Panc1 (cell line): ENCODE data around the gene ZKSCAN3. TPM values are rescaled to one million over a fixed set of nuclear protein-coding genes. Genes with fewer than 3 reads are reported as not detected.

Experiments
- ATAC-seq: fragments of 200-7000 bp; cut with Tn5 transposase; 2 replicates; pipeline ENCODE4 v1.9.1; 2020; ENCODE audit warnings: mild to moderate bottlenecking, moderate library complexity
- BruUV-seq: library from RNA; stranded (reverse); fragments of 400-500 nt; replicated peaks from 2 replicates; lab custom pipeline; 2021; lab: Mats Ljungman, UMichigan
- CTCF ChIA-PET: fragments of 300-600 bp; sonication (Branson Sonifier 250); formaldehyde crosslinking; loops from one replicate; lab custom pipeline; 2022; ENCODE audit warnings: antibody characterized with exemption; lab: Charles Lee
- POLR2A ChIA-PET: fragments of 300-600 bp; sonication (Branson Sonifier 250); formaldehyde crosslinking; loops from one replicate; lab custom pipeline; 2022; ENCODE audit warnings: antibody characterized with exemption; lab: Charles Lee
- DNase-seq: peaks from one replicate; pipeline ENCODE4 v3.0.0-alpha.2; 2010; ENCODE audit warnings: low read depth, low spot score
- H3K27ac ChIP-seq: 2 replicates; pipeline ENCODE4 v1.5.1; 2011; ENCODE audit warnings: mild to moderate bottlenecking, low read length, inconsistent platforms
- H3K27me3 ChIP-seq: fragments of 200-500 bp; sonication (Bioruptor generic); 2 replicates; pipeline ENCODE4 v1.6.0; 2014; ENCODE audit warnings: low read length, inconsistent platforms; ENCODE audit not compliant: control insufficient read depth, insufficient read depth
- H3K36me3 ChIP-seq: fragments of 200-500 bp; sonication (Bioruptor generic); 2 replicates; pipeline ENCODE4 v1.5.1; 2014; ENCODE audit warnings: inconsistent platforms, mild to moderate bottlenecking, low read length, moderate library complexity; ENCODE audit not compliant: control insufficient read depth, insufficient read depth
- H3K4me1 ChIP-seq: 2 replicates; pipeline ENCODE4 v1.5.1; 2011; ENCODE audit warnings: inconsistent platforms, mild to moderate bottlenecking, low read length, moderate library complexity; ENCODE audit not compliant: control insufficient read depth, insufficient read depth
- H3K4me3 ChIP-seq, 2 experiments: 2 replicates each; pipeline ENCODE4 v1.5.1; 2011 to 2012; ENCODE audit warnings: low read depth in 2 of 2, low read length in 2 of 2, mild to moderate bottlenecking in 2 of 2, inconsistent platforms in 1 of 2, moderate library complexity in 1 of 2
- H3K9me3 ChIP-seq: fragments of 200-500 bp; sonication (Bioruptor generic); 2 replicates; pipeline ENCODE4 v1.5.1; 2014; ENCODE audit warnings: low read depth, mild to moderate bottlenecking, inconsistent platforms, low read length, moderate library complexity; ENCODE audit not compliant: control insufficient read depth, insufficient read depth
- CTCF ChIP-seq: fragments of 450-650 bp; IDR thresholded peaks from 2 replicates; pipeline ENCODE4 v1.5.1; 2017; ENCODE audit warnings: mild to moderate bottlenecking
- POLR2AphosphoS5 ChIP-seq: IDR thresholded peaks from 2 replicates; pipeline ENCODE4 v1.6.1; 2012; ENCODE audit warnings: mild to moderate bottlenecking, low read depth, low read length, moderate library complexity
- REST ChIP-seq, 2 experiments: IDR thresholded peaks; 2 replicates each; pipeline ENCODE4 v1.6.1; 2011 to 2012; ENCODE audit warnings: low read depth in 2 of 2, control low read depth in 1 of 2, low read length in 1 of 2, mild to moderate bottlenecking in 1 of 2, moderate library complexity in 1 of 2; ENCODE audit not compliant: insufficient read depth in 1 of 2
- SIN3A ChIP-seq: IDR thresholded peaks from 2 replicates; pipeline ENCODE4 v1.6.1; 2012; ENCODE audit warnings: low read depth, mild to moderate bottlenecking, low read length, moderate library complexity, borderline replicate concordance; ENCODE audit not compliant: insufficient read depth
- TCF7L2 ChIP-seq: IDR thresholded peaks from 2 replicates; pipeline ENCODE4 v1.6.1; 2011; ENCODE audit warnings: mild to moderate bottlenecking, low read depth, low read length, inconsistent platforms
- in situ Hi-C: cut with HindIII; loops from 2 replicates; pipeline ENCODE4 v1.10.0; 2016; ENCODE audit warnings: low sequenced_read_pairs, low pct_unique_long_range_greater_than_20kb
- intact Hi-C: fragments of 100-400 bp; cut with micrococcal nuclease; formaldehyde crosslinking; loops from one replicate; pipeline ENCODE4 v1.10.0; 2022; ENCODE audit not compliant: unreplicated experiment
- total RNA-seq: library from RNA; stranded (reverse); gene quantifications from one replicate; pipeline ENCODE4 v1.2.1, GENCODE V29; 2021; ENCODE audit not compliant: unreplicated experiment

The ZKSCAN3 gene
- total RNA-seq, 1 experiment from 2014 or later: 7.0 TPM

GRCh38 chr6:28407401-28407800 lies 57.7 kb downstream of the ZKSCAN3 start:
- CTCF ChIA-PET: no interaction called here
- no peak for TF ChIP-seq CTCF
- no peak for TF ChIP-seq SIN3A
- TF ChIP-seq POLR2AphosphoS5: no peak
- no peak for TF ChIP-seq REST (IDR thresholded peaks at IDR 0.05; ENCODE audit: insufficient read depth in 1 of 2, low read depth in 2 of 2, low read length in 1 of 2)
- TF ChIP-seq TCF7L2: no peak
- Histone ChIP-seq H3K4me3 (no peak overlapping the region), H3K9me3 (no peaks in the 10 kb centered on the region), H3K4me1 (no peaks in the 10 kb centered on the region), H3K36me3 (no peaks in the 10 kb centered on the region), H3K27me3 (peaks cover 3% of the 10 kb centered on the region; the same call in 1 of the 2 replicates), H3K27ac (no peak overlapping the region)
- ATAC-seq (no peak), DNase-seq (no peak)
- in situ Hi-C loops: no loop called here
- POLR2A ChIA-PET: no interaction called here
- no TSS peak for BruUV-seq
- intact Hi-C loops: no loop called here

GRCh38 chr6:28408076-28408802 lies 58.5 kb downstream of the ZKSCAN3 start:
- H3K4me1 ChIP-seq: no peaks in the 10 kb centered on the region
- no peaks in the 10 kb centered on the region for H3K36me3 ChIP-seq
- no peaks in the 10 kb centered on the region for H3K9me3 ChIP-seq
- CTCF ChIA-PET: no interaction called here
- BruUV-seq: no TSS peak
- no peak overlapping the region for H3K27ac ChIP-seq
- TF ChIP-seq POLR2AphosphoS5: no peak
- no peak for TF ChIP-seq SIN3A
- TF ChIP-seq REST (IDR thresholded peaks at IDR 0.05; ENCODE audit: insufficient read depth in 1 of 2, low read depth in 2 of 2, low read length in 1 of 2): no peak
- TF ChIP-seq CTCF: no peak
- in situ Hi-C loops: no loop called here
- no peaks in the 10 kb centered on the region; the same call in 1 of the 2 replicates for H3K27me3 ChIP-seq
- H3K4me3 ChIP-seq: no peak overlapping the region
- POLR2A ChIA-PET: no interaction called here
- intact Hi-C loops: no loop called here
- DNase-seq: no peak
- no peak for ATAC-seq
